C4-2B (cell line): Measurements from ENCODE around the gene SUSD1.

ENCODE experiments used
- H3K27ac ChIP-seq: fragments of 450-650 bp; 2 replicates; pipeline ENCODE4 v1.5.1; 2017
- CTCF ChIP-seq: fragments of 450-650 bp; conservative IDR thresholded peaks from 2 replicates; pipeline ENCODE4 v1.5.1; 2017; ENCODE audit warnings: mild to moderate bottlenecking
- ZFX ChIP-seq: fragments of 450-650 bp; IDR thresholded peaks from 2 replicates; pipeline ENCODE4 v1.6.1; 2017

SUSD1 gene

DNA sequence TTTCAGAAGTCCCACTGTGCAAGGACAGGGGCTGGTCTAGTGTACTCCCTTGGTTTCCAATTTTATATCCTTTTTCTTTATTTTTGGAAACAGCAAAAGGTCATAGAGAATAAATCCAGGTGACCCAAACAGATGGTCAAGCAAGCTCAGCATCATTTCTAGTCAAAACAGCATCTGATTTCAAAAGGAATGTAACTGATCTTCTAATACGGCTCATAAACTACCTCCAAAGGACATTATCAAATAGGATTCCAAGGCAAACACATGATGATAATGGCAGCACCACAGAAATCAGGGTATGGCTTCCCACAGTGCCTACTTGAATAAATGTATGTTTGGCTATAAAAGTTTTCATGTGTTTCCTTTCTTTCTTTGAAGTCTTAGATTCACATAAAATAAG is 57.1 kb downstream of the SUSD1 start:
- H3K27ac ChIP-seq, result no peak overlapping the region
- no peak for TF ChIP-seq ZFX
- TF ChIP-seq CTCF, result no peak

GRCh38 chr9:112115970-112116753 is 58.9 kb downstream of the SUSD1 start:
- TF ChIP-seq CTCF, result no peak
- no peak for TF ChIP-seq ZFX
- H3K27ac ChIP-seq, result no peak overlapping the region

- TF ChIP-seq ZFX (no peak), CTCF (no peak)
- H3K27ac ChIP-seq, result no peak overlapping the region
These were observed 60.0 kb downstream of the SUSD1 start for GRCh38 chr9:112115109-112115508.

DNA sequence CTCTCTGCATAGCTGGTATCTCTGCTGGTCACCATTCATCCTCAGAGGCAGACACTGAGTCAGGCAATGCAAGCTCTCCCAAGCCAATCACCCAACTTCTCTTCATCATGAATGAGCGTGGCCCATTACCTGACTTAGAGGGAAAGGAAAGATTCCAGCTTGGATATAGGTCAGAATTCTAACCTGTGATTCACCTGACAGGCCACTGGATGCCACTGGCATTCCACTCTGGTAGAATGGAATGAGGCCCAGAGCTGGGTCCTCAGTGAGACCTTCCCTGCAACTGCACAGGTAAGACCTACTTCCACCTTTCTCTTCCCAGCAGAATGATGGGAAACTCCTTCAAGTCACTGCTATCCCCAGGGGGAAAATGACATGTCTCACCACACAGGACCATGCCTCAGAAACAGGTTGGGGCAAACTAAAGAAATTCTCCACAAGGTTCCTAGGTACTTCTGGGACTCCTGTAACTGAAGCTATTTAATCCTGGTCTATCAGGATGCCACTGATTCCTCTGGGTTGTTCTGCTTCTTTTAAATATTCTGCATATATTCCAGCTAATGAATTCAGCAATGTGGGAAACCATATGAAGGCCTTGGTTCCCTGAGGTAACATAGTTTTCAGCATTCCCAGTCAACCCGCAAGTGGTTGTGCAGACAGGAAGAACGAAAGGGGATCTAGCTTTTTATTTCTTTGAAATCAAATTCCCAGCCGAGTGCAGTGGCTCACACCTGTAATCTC is 62.0 kb downstream of the SUSD1 start:
- H3K27ac ChIP-seq, result no peak overlapping the region
- TF ChIP-seq ZFX (no peak), CTCF (peak; percentile 76)

GRCh38 chr9:112112519-112112918 is 62.6 kb downstream of the SUSD1 start:
- H3K27ac ChIP-seq, result no peak overlapping the region
- TF ChIP-seq CTCF (no peak), ZFX (no peak)

DNA sequence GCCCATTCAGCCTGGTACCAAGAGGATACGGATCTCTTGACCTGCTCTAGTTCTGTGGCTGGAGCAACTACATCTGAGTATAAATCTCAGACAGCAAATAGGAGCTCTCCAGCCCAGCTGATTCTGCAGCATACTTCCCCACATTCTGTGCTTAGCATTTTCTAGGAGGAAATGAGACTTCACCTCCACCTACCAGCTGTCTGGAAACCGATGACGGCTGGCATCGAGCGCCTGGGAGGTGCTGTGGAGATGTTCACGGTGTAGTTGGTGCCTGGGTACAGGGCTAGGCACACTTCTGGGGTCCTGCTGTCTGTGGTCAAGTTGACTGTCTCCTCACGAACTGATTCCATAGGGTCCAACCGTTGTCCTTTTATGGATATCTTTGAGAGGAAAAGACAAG is 63.6 kb downstream of the SUSD1 start:
- TF ChIP-seq CTCF, result no peak

GRCh38 chr9:112110777-112111113 is 64.4 kb downstream of the SUSD1 start:
- TF ChIP-seq CTCF, result no peak
- TF ChIP-seq ZFX, result no peak
- H3K27ac ChIP-seq, result no peak overlapping the region

More for the DNA sequence above, 63.6 kb downstream of the SUSD1 start:
- H3K27ac ChIP-seq, result no peak overlapping the region
